ENCODE measurements around the gene ARHGEF11. TPM values are rescaled to one million over a fixed set of nuclear protein-coding genes. Genes with fewer than 3 reads are reported as not detected.

Gene ARHGEF11
- total and polyA plus RNA-seq, 4 donors, result 5.8 to 23.7 (median 9.8) TPM

Small RNAs within 50 kb of the gene (small RNA-seq; reads per million reads assigned to genes)
- gene MIR765, result not detected
- gene RN7SL612P, result not detected

Other genes with a start within 250 kb of the ARHGEF11 start
- gene SH2D2A, start 228.9 kb downstream of the ARHGEF11 start, total RNA-seq, result under 1 TPM; 0.14 to 0.17 TPM
- gene SH2D2A, start 228.9 kb downstream of the ARHGEF11 start, polyA plus RNA-seq, result under 1 TPM; 0.32 to 0.38 TPM
- gene INSRR, start 186.6 kb downstream of the ARHGEF11 start, total RNA-seq, result not detected
- gene INSRR, start 186.6 kb downstream of the ARHGEF11 start, polyA plus RNA-seq, result under 1 TPM in 1 of 2 donors, not detected in 1; 0.01 TPM
- gene NTRK1, start 184.9 kb downstream of the ARHGEF11 start, total RNA-seq, result under 1 TPM; 0.14 to 0.17 TPM
- under 1 TPM; 0.13 to 0.14 TPM for gene NTRK1, start 184.9 kb downstream of the ARHGEF11 start, polyA plus RNA-seq
- gene PEAR1, start 152.0 kb downstream of the ARHGEF11 start, total RNA-seq, result 1 to 10 TPM; 2.1 to 4.4 TPM
- gene PEAR1, start 152.0 kb downstream of the ARHGEF11 start, polyA plus RNA-seq, result 1 to 10 TPM; 3.0 to 3.2 TPM
- not detected for gene LRRC71, start 125.1 kb downstream of the ARHGEF11 start, total RNA-seq
- gene LRRC71, start 125.1 kb downstream of the ARHGEF11 start, polyA plus RNA-seq, result under 1 TPM in 1 of 2 donors, not detected in 1; 0.10 TPM
- gene ETV3L, start 54.1 kb upstream of the ARHGEF11 start, total RNA-seq, result not detected
- gene ETV3L, start 54.1 kb upstream of the ARHGEF11 start, polyA plus RNA-seq, result not detected
- gene ETV3, start 92.7 kb upstream of the ARHGEF11 start, total RNA-seq, result 10 to 100 TPM in 1 of 2 donors, 1 to 10 TPM in 1; 7.8 to 10.8 TPM
- gene ETV3, start 92.7 kb upstream of the ARHGEF11 start, polyA plus RNA-seq, result 1 to 10 TPM; 2.0 to 2.7 TPM